Endodermal cell (in vitro differentiated cells): Measurements from ENCODE around the gene KIF3A. TPM values are rescaled to one million over a fixed set of nuclear protein-coding genes. Genes with fewer than 3 reads are reported as not detected.
A peak's percentile ranks its signal among the peaks of the same experiment; 100 is the strongest.

ENCODE experiments used
- DNase-seq: peaks from one replicate; pipeline ENCODE4 v3.0.0-alpha.2; 2017
- H3K27ac ChIP-seq: 2 replicates; pipeline ENCODE4 v1.5.1; 2013; ENCODE audit warnings: mild to moderate bottlenecking, low read depth, low read length, moderate library complexity
- H3K27me3 ChIP-seq: 2 replicates; pipeline ENCODE4 v1.6.1; 2013; ENCODE audit warnings: mild to moderate bottlenecking, low read length, moderate library complexity; ENCODE audit not compliant: insufficient read depth, control insufficient read depth, poor library complexity, severe bottlenecking
- H3K36me3 ChIP-seq: 2 replicates; pipeline ENCODE4 v1.7.0; 2013; ENCODE audit warnings: mild to moderate bottlenecking, low read length, moderate library complexity; ENCODE audit not compliant: control insufficient read depth, insufficient read depth
- H3K4me1 ChIP-seq: one replicate; pipeline ENCODE4 v1.7.0; 2013; ENCODE audit warnings: low read length; ENCODE audit not compliant: control insufficient read depth, insufficient read depth
- H3K4me3 ChIP-seq: 2 replicates; pipeline ENCODE4 v1.5.1; 2013; ENCODE audit warnings: mild to moderate bottlenecking, low read length, moderate library complexity
- H3K9ac ChIP-seq: 2 replicates; pipeline ENCODE4 v1.6.1; 2013; ENCODE audit warnings: mild to moderate bottlenecking, low read length, moderate library complexity; ENCODE audit not compliant: poor library complexity, severe bottlenecking; ENCODE audit errors: extremely low read depth
- H3K9me3 ChIP-seq: 2 replicates; pipeline ENCODE4 v1.6.1; 2013; ENCODE audit warnings: mild to moderate bottlenecking, low read length, moderate library complexity; ENCODE audit not compliant: control insufficient read depth
- H3K27ac Mint-ChIP-seq: 2 replicates; pipeline ENCODE4 v1.8.0; 2020; ENCODE audit warnings: mixed read lengths
- H3K27me3 Mint-ChIP-seq: 2 replicates; pipeline ENCODE4 v1.8.0; 2021; ENCODE audit warnings: mild to moderate bottlenecking, mixed read lengths; ENCODE audit not compliant: insufficient read depth
- H3K36me3 Mint-ChIP-seq: 2 replicates; pipeline ENCODE4 v1.8.0; 2020; ENCODE audit warnings: low read depth, mixed read lengths
- H3K4me1 Mint-ChIP-seq: 2 replicates; pipeline ENCODE4 v1.8.0; 2020; ENCODE audit warnings: mixed read lengths
- H3K4me3 Mint-ChIP-seq: 2 replicates; pipeline ENCODE4 v1.8.0; 2020; ENCODE audit warnings: mild to moderate bottlenecking, moderate library complexity, mixed read lengths
- H3K9me3 Mint-ChIP-seq: 2 replicates; pipeline ENCODE4 v1.8.0; 2020; ENCODE audit warnings: mild to moderate bottlenecking, mixed read lengths
- CTCF ChIP-seq: fragments of 200-600 bp; sonication (generic); conservative IDR thresholded peaks from 2 replicates; pipeline ENCODE4 v1.5.0; 2021; ENCODE audit warnings: antibody characterized with exemption, mild to moderate bottlenecking
- WGBS, 2 experiments: methylation state at CpG; one replicate each; pipeline versions ENCODE4 v1.1.5 to v1.1.7; 2013; ENCODE audit warnings: missing lambda C conversion rate in 2 of 2, mixed read lengths in 1 of 2; ENCODE audit not compliant: insufficient coverage in 1 of 2, insufficient read length in 1 of 2; 5-methylcytosine and 5-hydroxymethylcytosine counted together
- total RNA-seq, 2 donors: library from RNA; stranded (reverse); fragmentation: NEBNext Ultra II Directional in 1 of 2; extraction: Animal tissue kit (Norgen Biotek cat#: 25700) in 1 of 2; gene quantifications; 2 replicates in 1 of 2; 3 replicates in 1 of 2; pipeline ENCODE4 v1.2.1, GENCODE V29; 2021

Gene KIF3A
- total RNA-seq, 2 donors from 2014 or later: 19.6 to 25.2 TPM

- H3K9ac ChIP-seq: no peak overlapping the region
- WGBS, 2 experiments: 90 to 93% methylated on average over 5 to 8 of the region's 8 CpGs
- H3K27ac Mint-ChIP-seq: peak overlapping the region; percentile 72
- no peaks in the 10 kb centered on the region for H3K36me3 Mint-ChIP-seq
- H3K27me3 ChIP-seq: peaks cover 7% of the 10 kb centered on the region
- H3K9me3 Mint-ChIP-seq: no peaks in the 10 kb centered on the region
- H3K4me1 Mint-ChIP-seq: peaks cover 9% of the 10 kb centered on the region
- H3K4me3 ChIP-seq: no peak overlapping the region
- no peak overlapping the region for H3K4me3 Mint-ChIP-seq
- H3K27me3 Mint-ChIP-seq: peaks cover 17% of the 10 kb centered on the region
- TF ChIP-seq CTCF: no peak
- H3K27ac ChIP-seq: no peak overlapping the region
- H3K9me3 ChIP-seq: no peaks in the 10 kb centered on the region
- no peaks in the 10 kb centered on the region for H3K36me3 ChIP-seq
- no peak for DNase-seq
- H3K4me1 ChIP-seq: peaks cover 6% of the 10 kb centered on the region
These were observed 35.1 kb upstream of the KIF3A start for GRCh38 chr5:132772291-132773070.

GRCh38 chr5:132771503-132771998 is 34.2 kb upstream of the KIF3A start:
- H3K4me3 Mint-ChIP-seq: no peak overlapping the region
- H3K4me1 Mint-ChIP-seq: peaks cover 9% of the 10 kb centered on the region
- H3K4me3 ChIP-seq: no peak overlapping the region
- H3K27me3 ChIP-seq: peaks cover 5% of the 10 kb centered on the region
- H3K9ac ChIP-seq: peak overlapping the region; percentile 19
- peak; percentile 89 for DNase-seq
- no peak for TF ChIP-seq CTCF
- H3K9me3 Mint-ChIP-seq: no peaks in the 10 kb centered on the region
- no peaks in the 10 kb centered on the region for H3K36me3 ChIP-seq
- peak overlapping the region; percentile 61 for H3K27ac ChIP-seq
- H3K27ac Mint-ChIP-seq: peak overlapping the region; percentile 88
- H3K27me3 Mint-ChIP-seq: peaks cover 16% of the 10 kb centered on the region
- WGBS, 2 experiments: 78 to 82% methylated on average over 6 to 8 of the region's 8 CpGs
- no peaks in the 10 kb centered on the region for H3K9me3 ChIP-seq
- peaks cover 6% of the 10 kb centered on the region for H3K4me1 ChIP-seq
- no peaks in the 10 kb centered on the region for H3K36me3 Mint-ChIP-seq

GRCh38 chr5:132770476-132771159 is 33.3 kb upstream of the KIF3A start:
- Histone ChIP-seq H3K4me1 (peaks cover 6% of the 10 kb centered on the region), H3K9ac (peak overlapping the region; percentile 19), H3K4me3 (no peak overlapping the region), H3K27me3 (no peaks in the 10 kb centered on the region), H3K9me3 (no peaks in the 10 kb centered on the region), H3K27ac (no peak overlapping the region), H3K36me3 (no peaks in the 10 kb centered on the region)
- Mint-ChIP-seq H3K36me3 (no peaks in the 10 kb centered on the region), H3K4me1 (peaks cover 9% of the 10 kb centered on the region), H3K27ac (peak overlapping the region; percentile 88), H3K4me3 (no peak overlapping the region), H3K9me3 (no peaks in the 10 kb centered on the region), H3K27me3 (peaks cover 10% of the 10 kb centered on the region)
- no peak for TF ChIP-seq CTCF
- 79 to 88% methylated on average over 7 to 8 of the region's 8 CpGs for WGBS, 2 experiments
- peak; percentile 72 for DNase-seq
